HepG2 (cell line): ENCODE data around the gene PDIA2. TPM values are rescaled to one million over a fixed set of nuclear protein-coding genes. Genes with fewer than 3 reads are reported as not detected.
A peak's percentile ranks its signal among the peaks of the same experiment; 100 is the strongest.

Experiments
- ARID2 ChIP-seq: sonication (generic); formaldehyde crosslinking; IDR thresholded peaks from 2 replicates; pipeline ENCODE4 v1.8.1; 2022; ENCODE audit warnings: mild to moderate bottlenecking, missing genetic modification reagents, borderline replicate concordance
- ATF7-NPFF ChIP-seq: sonication (generic); formaldehyde crosslinking; IDR thresholded peaks from 2 replicates; pipeline ENCODE4 v1.8.1; 2023; ENCODE audit warnings: mild to moderate bottlenecking, low read depth, missing genetic modification reagents, moderate library complexity
- CSRNP2 ChIP-seq: sonication (generic); formaldehyde crosslinking; conservative IDR thresholded peaks from 2 replicates; pipeline ENCODE4 v1.8.0; 2022; ENCODE audit warnings: low read depth, missing genetic modification reagents
- IRF9 ChIP-seq: sonication (generic); formaldehyde crosslinking; IDR thresholded peaks from 2 replicates; pipeline ENCODE4 v1.8.0; 2022; ENCODE audit warnings: missing genetic modification reagents, mild to moderate bottlenecking, borderline replicate concordance
- JARID2 ChIP-seq: sonication (generic); formaldehyde crosslinking; IDR thresholded peaks from 2 replicates; pipeline ENCODE4 v1.8.1; 2023; ENCODE audit warnings: missing genetic modification reagents, inconsistent platforms; ENCODE audit not compliant: insufficient replicate concordance
- LBX2 ChIP-seq: sonication (generic); formaldehyde crosslinking; IDR thresholded peaks from 2 replicates; pipeline ENCODE4 v1.5.0; 2020; ENCODE audit warnings: missing genetic modification reagents, mild to moderate bottlenecking, borderline replicate concordance
- MEIS1 ChIP-seq: sonication (generic); formaldehyde crosslinking; IDR thresholded peaks from 2 replicates; pipeline ENCODE4 v1.9.0; 2021; ENCODE audit warnings: mild to moderate bottlenecking, missing genetic modification reagents, moderate library complexity, borderline replicate concordance
- MLX ChIP-seq: IDR thresholded peaks from 2 replicates; pipeline ENCODE4 v1.6.1; 2016
- NBN ChIP-seq: fragments of 450-650 bp; conservative IDR thresholded peaks from 2 replicates; pipeline ENCODE4 v1.6.1; 2017
- NR2C2 ChIP-seq: sonication (generic); formaldehyde crosslinking; IDR thresholded peaks from 2 replicates; pipeline ENCODE4 v1.4.0; 2020; ENCODE audit warnings: missing genetic modification reagents, mild to moderate bottlenecking, moderate library complexity, borderline replicate concordance
- SKIL ChIP-seq: sonication (generic); formaldehyde crosslinking; IDR thresholded peaks from 2 replicates; pipeline ENCODE4 v1.8.0; 2022; ENCODE audit warnings: missing genetic modification reagents, mild to moderate bottlenecking, moderate library complexity, borderline replicate concordance
- SMAD9 ChIP-seq: sonication (generic); formaldehyde crosslinking; IDR thresholded peaks from 2 replicates; pipeline ENCODE4 v1.5.1; 2020; ENCODE audit warnings: mild to moderate bottlenecking, missing genetic modification reagents
- STAT5B ChIP-seq: sonication (generic); formaldehyde crosslinking; IDR thresholded peaks from 2 replicates; pipeline ENCODE4 v1.4.0; 2020; ENCODE audit warnings: missing genetic modification reagents
- TSC22D2 ChIP-seq: sonication (generic); formaldehyde crosslinking; IDR thresholded peaks from 2 replicates; pipeline ENCODE4 v1.5.1; 2020; ENCODE audit warnings: missing genetic modification reagents, mild to moderate bottlenecking, borderline replicate concordance
- ZEB1 ChIP-seq: IDR thresholded peaks from 2 replicates; pipeline ENCODE4 v1.6.1; 2012; ENCODE audit warnings: mild to moderate bottlenecking, low read depth, inconsistent platforms; ENCODE audit not compliant: insufficient replicate concordance
- ZNF275 ChIP-seq: sonication (generic); formaldehyde crosslinking; IDR thresholded peaks from 2 replicates; pipeline ENCODE4 v1.8.0; 2022; ENCODE audit warnings: missing genetic modification reagents, mild to moderate bottlenecking, inconsistent platforms, borderline replicate concordance
- ZNF512 ChIP-seq: sonication (generic); formaldehyde crosslinking; IDR thresholded peaks from 2 replicates; pipeline ENCODE4 v1.4.0; 2020; ENCODE audit warnings: mild to moderate bottlenecking, missing genetic modification reagents
- ZNF7 ChIP-seq: IDR thresholded peaks from 2 replicates; pipeline ENCODE4 v1.6.1; 2016; ENCODE audit warnings: missing biosample characterization, missing genetic modification reagents
- ZNF761 ChIP-seq: sonication (generic); formaldehyde crosslinking; conservative IDR thresholded peaks from 2 replicates; pipeline ENCODE4 v1.4.0; 2020; ENCODE audit warnings: mild to moderate bottlenecking, missing genetic modification reagents
- polyA plus RNA-seq, 8 experiments: library from polyadenylated mRNA; depleted of rRNA in 3 of 8; stranded (reverse) in 7 of 8; unstranded in 1 of 8; fragments of >200 nt; fragmentation: Illumina TruSeq in 4 of 8; extraction: Trizol in 4 of 8; gene quantifications; 2 replicates each; pipeline versions ENCODE4 v1.2.1 to v1.2.3, GENCODE V29; 2011 to 2016; ENCODE audit warnings: low read depth in 4 of 8, missing spikeins in 1 of 8, mixed read lengths in 1 of 8; ENCODE audit not compliant: insufficient read depth in 1 of 8
- total RNA-seq, 5 experiments: library from RNA; depleted of rRNA; stranded (reverse); fragments of >200 nt; fragmentation: Illumina TruSeq; extraction: Trizol; gene quantifications; 2 replicates each; pipeline ENCODE4 v1.2.3, GENCODE V29; 2016; ENCODE audit warnings: low read depth in 1 of 5

PDIA2 gene
- total and polyA plus RNA-seq, 2 of the 13 experiments (the other 11 are each of a cell fraction or from before 2014, with no cell fraction given) = 0.35 to 1.9 TPM

GRCh38 chr16:234468-235305 is 48.3 kb upstream of the PDIA2 start, which contains the start of gene FAM234A (continued):
- TF ChIP-seq MEIS1 (CRISPR knock-in tag) (peak; percentile 52), ZNF761 (CRISPR knock-in tag) (0 out of 2 replicates have a peak, but pooled peaks have one; percentile 47), ZNF275 (CRISPR knock-in tag) (no peak; the same call in 1 of the 2 replicates), ZNF7 (CRISPR knock-in tag) (no peak), ZNF512 (CRISPR knock-in tag) (no peak), IRF9 (CRISPR knock-in tag) (peak; percentile 89; the same call in 1 of the 2 replicates), JARID2 (no peak), NR2C2 (CRISPR knock-in tag) (peak; percentile 60; the same call in 1 of the 2 replicates), ZEB1 (no peak), ATF7-NPFF (no peak), SKIL (0 out of 2 replicates have a peak, but pooled peaks have one; percentile 49), NBN (no peak), LBX2 (CRISPR knock-in tag) (no peak), ARID2 (CRISPR knock-in tag) (no peak), SMAD9 (CRISPR knock-in tag) (0 out of 2 replicates have a peak, but pooled peaks have one; percentile 43), TSC22D2 (0 out of 2 replicates have a peak, but pooled peaks have one; percentile 36), STAT5B (CRISPR knock-in tag) (no peak), CSRNP2 (CRISPR knock-in tag) (no peak), MLX (CRISPR knock-in tag) (no peak)
